Measurements from ENCODE around the gene SLC26A3. TPM values are rescaled to one million over a fixed set of nuclear protein-coding genes. Genes with fewer than 3 reads are reported as not detected.

Gene SLC26A3
- total and polyA plus RNA-seq, 2 of the 8 experiments (the other 6 are each of a cell fraction or from before 2014, with no cell fraction given), result not detected

DNA sequence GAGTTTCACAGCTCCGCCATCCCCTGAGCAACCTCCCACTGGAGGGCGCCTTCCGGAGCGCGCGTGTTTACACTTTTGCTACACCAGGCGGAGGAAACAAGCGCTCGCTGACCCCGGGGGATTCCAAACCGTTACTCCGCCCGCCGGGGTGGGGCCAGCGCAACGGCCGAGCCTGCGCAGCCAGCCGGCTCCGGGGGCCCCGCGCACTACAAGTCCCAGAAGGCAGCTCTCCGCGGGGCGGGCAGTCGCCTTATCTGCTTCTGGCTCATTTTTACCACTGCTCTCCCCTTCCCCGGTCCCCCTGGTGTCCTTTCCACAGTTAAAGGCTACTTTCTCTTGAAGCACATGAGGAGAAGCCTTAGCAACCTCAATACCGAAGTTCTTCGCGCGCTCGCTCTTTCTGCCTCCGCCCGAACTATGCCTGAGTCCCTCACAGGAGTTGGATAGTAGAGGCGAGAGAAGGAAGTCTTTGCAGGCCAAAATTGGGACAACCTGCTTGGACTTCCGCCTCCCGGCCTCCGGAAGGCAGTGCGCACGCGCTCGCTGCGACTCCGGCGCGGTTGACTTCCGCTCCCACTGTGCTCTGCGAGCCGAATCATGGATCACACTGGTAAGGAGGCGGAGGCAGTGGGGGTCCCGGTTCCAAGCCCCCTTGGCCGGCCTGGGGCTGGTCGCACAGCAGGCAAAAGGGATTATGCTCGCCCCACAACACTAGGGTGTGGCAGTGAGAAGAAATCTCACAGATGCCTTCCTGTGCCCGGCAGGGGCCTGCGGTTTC lies 59.3 kb downstream of the SLC26A3 start, which contains the start of gene CBLL1 (continued):
- TF ChIP-seq TBP (IDR thresholded peaks at IDR 0.05; ENCODE audit: low read depth, low read length), result peak; percentile 66
- TF ChIP-seq TAF7 (optimal IDR thresholded peaks at IDR 0.05; ENCODE audit: borderline replicate concordance, low read depth, low read length), result peak; percentile 65
- TF ChIP-seq KDM1A (IDR thresholded peaks at IDR 0.05; ENCODE audit: borderline replicate concordance, low read length), result peak; percentile 83
- no peak for TF ChIP-seq CBX8 (IDR thresholded peaks at IDR 0.05; ENCODE audit: borderline replicate concordance, low read depth, low read length)
- peak; percentile 87 for TF ChIP-seq PHF8 (conservative IDR thresholded peaks at IDR 0.05; ENCODE audit: low read depth, low read length)
- TF ChIP-seq RXRA (IDR thresholded peaks at IDR 0.05; ENCODE audit: insufficient read depth, low read depth, low read length), result no peak
- peak; percentile 84; the same call in 1 of the 2 replicates for TF ChIP-seq GABPA (IDR thresholded peaks at IDR 0.05; ENCODE audit: borderline replicate concordance, insufficient read depth, low read length)
- TF ChIP-seq RNF2 (IDR thresholded peaks at IDR 0.05; ENCODE audit: borderline replicate concordance, low read depth, low read length, missing control alignments, poor library complexity, severe bottlenecking), result no peak
- peak; percentile 95 to 96; a peak in 3 of 4 replicates for TF ChIP-seq HDAC2 (IDR thresholded peaks at IDR 0.05; ENCODE audit: borderline replicate concordance in 1 of 2, low read depth in 2 of 2, low read length in 2 of 2)
- no peak for TF ChIP-seq JUN (IDR thresholded peaks at IDR 0.05; ENCODE audit: low read depth, low read length)
- peak; percentile 56; the same call in 1 of the 2 replicates for TF ChIP-seq SP1 (IDR thresholded peaks at IDR 0.05; ENCODE audit: low read depth, low read length)
- no peak for TF ChIP-seq SRF (IDR thresholded peaks at IDR 0.05; ENCODE audit: low read depth, low read length)
- no peak for TF ChIP-seq FOSL1 (IDR thresholded peaks at IDR 0.05; ENCODE audit: insufficient read depth, low read depth, low read length)
- no peak for TF ChIP-seq CHD1 (IDR thresholded peaks at IDR 0.05; ENCODE audit: low read depth, low read length)
- TF ChIP-seq POLR2A (IDR thresholded peaks at IDR 0.05; ENCODE audit: control extremely low read depth in 1 of 2, low read depth in 2 of 2, low read length in 2 of 2), result peak in 1 of 2 experiments; percentile 61; a peak in 1 of 3 replicates
- TF ChIP-seq SIN3A (conservative IDR thresholded peaks at IDR 0.05 in 1 of 2, IDR thresholded peaks at IDR 0.05 in 1 of 2; ENCODE audit: low read depth in 1 of 2, low read length in 2 of 2), result peak in 1 of 2 experiments; percentile 69; a peak in 2 of 4 replicates
- TF ChIP-seq EZH2 (IDR thresholded peaks at IDR 0.05; ENCODE audit: low read depth, low read length, severe bottlenecking), result no peak
- TF ChIP-seq ASH2L (IDR thresholded peaks at IDR 0.05; ENCODE audit: low read length), result no peak
- TF ChIP-seq TEAD4 (IDR thresholded peaks at IDR 0.05; ENCODE audit: low read depth, low read length), result no peak
- peak; percentile 83 for TF ChIP-seq POLR2AphosphoS5 (IDR thresholded peaks at IDR 0.05; ENCODE audit: low read depth, low read length)
- TF ChIP-seq SIRT6 (IDR thresholded peaks at IDR 0.05; ENCODE audit: low read length), result no peak
- no peak for TF ChIP-seq BCL11A (IDR thresholded peaks at IDR 0.05; ENCODE audit: low read depth in 2 of 2, low read length in 2 of 2)
- TF ChIP-seq RBBP5 (IDR thresholded peaks at IDR 0.05; ENCODE audit: borderline replicate concordance, low read depth, low read length), result no peak
